ENCODE measurements around the gene KCTD1. TPM values are rescaled to one million over a fixed set of nuclear protein-coding genes. Genes with fewer than 3 reads are reported as not detected.

The KCTD1 gene
- total RNA-seq, 4 donors from 2014 or later = 33.6 to 42.0 (median 39.4) TPM

- peak overlapping the region in 2 of 4 donors; percentile 51 to 57 for H3K27ac ChIP-seq
- H3K9me3 ChIP-seq = no peaks in the 10 kb centered on the region
- TF ChIP-seq EP300 (IDR thresholded peaks at IDR 0.05) (no peak), POLR2A (IDR thresholded peaks at IDR 0.05) (no peak)
- TF ChIP-seq, protein P1, sequence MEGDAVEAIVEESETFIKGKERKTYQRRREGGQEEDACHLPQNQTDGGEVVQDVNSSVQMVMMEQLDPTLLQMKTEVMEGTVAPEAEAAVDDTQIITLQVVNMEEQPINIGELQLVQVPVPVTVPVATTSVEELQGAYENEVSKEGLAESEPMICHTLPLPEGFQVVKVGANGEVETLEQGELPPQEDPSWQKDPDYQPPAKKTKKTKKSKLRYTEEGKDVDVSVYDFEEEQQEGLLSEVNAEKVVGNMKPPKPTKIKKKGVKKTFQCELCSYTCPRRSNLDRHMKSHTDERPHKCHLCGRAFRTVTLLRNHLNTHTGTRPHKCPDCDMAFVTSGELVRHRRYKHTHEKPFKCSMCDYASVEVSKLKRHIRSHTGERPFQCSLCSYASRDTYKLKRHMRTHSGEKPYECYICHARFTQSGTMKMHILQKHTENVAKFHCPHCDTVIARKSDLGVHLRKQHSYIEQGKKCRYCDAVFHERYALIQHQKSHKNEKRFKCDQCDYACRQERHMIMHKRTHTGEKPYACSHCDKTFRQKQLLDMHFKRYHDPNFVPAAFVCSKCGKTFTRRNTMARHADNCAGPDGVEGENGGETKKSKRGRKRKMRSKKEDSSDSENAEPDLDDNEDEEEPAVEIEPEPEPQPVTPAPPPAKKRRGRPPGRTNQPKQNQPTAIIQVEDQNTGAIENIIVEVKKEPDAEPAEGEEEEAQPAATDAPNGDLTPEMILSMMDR (IDR thresholded peaks at IDR 0.05) = no peak
- WGBS, 2 donors = 54 to 57% methylated on average over 4 of the region's 4 CpGs
- no peaks in the 10 kb centered on the region for H3K27me3 ChIP-seq
- no peaks in the 10 kb centered on the region for H3K36me3 ChIP-seq
- peaks cover 0 to 21% (median 2%) of the 10 kb centered on the region in 4 donors for H3K4me1 ChIP-seq
- DNase-seq (ENCODE audit: low spot score in 2 of 2) = no peak
- H3K4me3 ChIP-seq = no peak overlapping the region
These were observed 16.6 kb downstream of the KCTD1 start for GRCh38 chr18:26531605-26532298.

DNA sequence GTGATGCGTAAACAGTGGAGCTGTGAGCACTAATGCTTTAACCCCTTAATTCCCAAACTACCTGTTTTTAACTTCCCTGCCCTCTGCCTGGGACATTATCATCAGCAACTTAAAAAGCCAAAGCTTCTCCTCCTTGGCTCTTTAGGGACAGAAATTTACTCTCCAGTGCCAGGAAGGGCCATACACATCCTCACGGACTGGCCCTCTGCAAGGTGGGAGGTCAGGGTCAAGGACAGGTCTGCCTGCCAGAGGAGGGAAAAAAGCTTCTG, 21.5 kb downstream of the KCTD1 start:
- no peaks in the 10 kb centered on the region for H3K36me3 ChIP-seq
- 53 to 61% methylated on average over 2 of the region's 2 CpGs for WGBS, 2 donors
- DNase-seq (ENCODE audit: low spot score in 2 of 2) = no peak
- TF ChIP-seq, protein P1 (IDR thresholded peaks at IDR 0.05) = no peak
- TF ChIP-seq EP300 (IDR thresholded peaks at IDR 0.05) (no peak), POLR2A (IDR thresholded peaks at IDR 0.05) (no peak)
- no peaks in the 10 kb centered on the region for H3K27me3 ChIP-seq
- peaks cover 0 to 51% (median 14%) of the 10 kb centered on the region in 4 donors for H3K4me1 ChIP-seq
- no peaks in the 10 kb centered on the region for H3K9me3 ChIP-seq
- peak overlapping the region in 2 of 4 donors; percentile 12 to 58 for H3K27ac ChIP-seq
- no peak overlapping the region for H3K4me3 ChIP-seq

DNA sequence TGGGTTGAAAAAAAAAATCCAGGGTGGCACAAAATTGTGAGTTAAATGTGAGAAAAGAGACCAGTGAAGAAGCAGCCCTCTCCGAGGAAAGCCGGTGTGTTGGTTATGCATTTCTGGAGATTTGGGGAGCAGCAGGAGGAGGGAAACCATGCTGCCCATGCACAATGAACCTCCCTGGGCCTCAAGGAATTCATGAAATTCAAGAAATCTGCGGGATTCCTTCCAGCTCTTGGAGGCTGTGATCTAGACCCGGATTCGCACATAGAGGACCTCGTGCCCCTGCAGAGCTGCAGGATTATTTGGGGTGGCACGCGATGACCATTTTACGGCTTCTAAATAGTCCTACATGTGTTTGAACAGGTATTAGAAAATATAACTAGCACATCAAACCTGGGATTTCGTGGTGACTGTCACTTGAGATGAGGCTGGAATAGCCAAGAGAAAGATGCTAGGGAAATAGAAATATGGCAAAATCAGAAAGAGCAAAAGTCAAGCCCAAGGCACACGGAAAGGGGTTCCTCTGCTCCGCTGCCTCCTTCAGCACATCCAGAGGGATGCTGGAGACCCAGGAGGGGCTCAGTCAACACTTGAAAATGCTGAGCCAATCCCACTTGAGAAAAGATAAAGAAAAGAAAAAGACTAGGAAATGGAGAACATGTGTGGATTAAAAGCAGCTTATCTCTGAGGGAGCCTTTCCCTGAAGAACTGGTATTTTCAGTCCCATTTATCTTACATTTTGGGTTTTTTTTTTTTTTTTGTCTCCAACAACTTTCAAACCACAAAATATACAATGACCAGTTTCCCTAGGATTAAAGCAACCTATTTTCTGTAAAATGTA, 22.0 kb downstream of the KCTD1 start:
- TF ChIP-seq, protein P1 (IDR thresholded peaks at IDR 0.05) = no peak
- TF ChIP-seq POLR2A (IDR thresholded peaks at IDR 0.05) = no peak
- WGBS, 2 donors = 50 to 52% methylated on average over 12 of the region's 12 CpGs
- no peaks in the 10 kb centered on the region for H3K36me3 ChIP-seq
- peaks cover 0 to 45% (median 14%) of the 10 kb centered on the region in 4 donors for H3K4me1 ChIP-seq
- H3K9me3 ChIP-seq = no peaks in the 10 kb centered on the region
- H3K27ac ChIP-seq = peak overlapping the region in 2 of 4 donors; percentile 54 to 58
- H3K4me3 ChIP-seq = no peak overlapping the region
- H3K27me3 ChIP-seq = no peaks in the 10 kb centered on the region
- no peak for DNase-seq (ENCODE audit: low spot score in 2 of 2)

- H3K27ac ChIP-seq = peak overlapping the region in 2 of 4 donors; percentile 57 to 58
- H3K9me3 ChIP-seq = no peaks in the 10 kb centered on the region
- TF ChIP-seq POLR2A (IDR thresholded peaks at IDR 0.05) (no peak), EP300 (IDR thresholded peaks at IDR 0.05) (no peak)
- H3K36me3 ChIP-seq = no peaks in the 10 kb centered on the region
- WGBS, 2 donors = 44 to 48% methylated on average over 4 of the region's 4 CpGs
- H3K27me3 ChIP-seq = no peaks in the 10 kb centered on the region
- no peak overlapping the region for H3K4me3 ChIP-seq
- no peak for DNase-seq (ENCODE audit: low spot score in 2 of 2)
- peaks cover 0 to 45% (median 14%) of the 10 kb centered on the region in 4 donors for H3K4me1 ChIP-seq
These were observed 23.6 kb downstream of the KCTD1 start for GRCh38 chr18:26524504-26525351.

GRCh38 chr18:26524002-26524401, 24.4 kb downstream of the KCTD1 start:
- H3K4me1 ChIP-seq = peaks cover 0 to 45% (median 14%) of the 10 kb centered on the region in 4 donors
- no peak for DNase-seq (ENCODE audit: low spot score in 2 of 2)
- H3K9me3 ChIP-seq = no peaks in the 10 kb centered on the region
- WGBS, 2 donors = 95 to 98% methylated on average over 2 of the region's 2 CpGs
- TF ChIP-seq EP300 (IDR thresholded peaks at IDR 0.05) (no peak), POLR2A (IDR thresholded peaks at IDR 0.05) (no peak)
- TF ChIP-seq, protein P1 (IDR thresholded peaks at IDR 0.05) = no peak
- no peaks in the 10 kb centered on the region for H3K27me3 ChIP-seq
- no peaks in the 10 kb centered on the region for H3K36me3 ChIP-seq
- H3K27ac ChIP-seq = peak overlapping the region in 1 of 4 donors; percentile 58
- no peak overlapping the region for H3K4me3 ChIP-seq
